ENCODE measurements around the gene NAV1. TPM values are rescaled to one million over a fixed set of nuclear protein-coding genes. Genes with fewer than 3 reads are reported as not detected.
A peak's percentile ranks its signal among the peaks of the same experiment; 100 is the strongest.

The NAV1 gene
- total and polyA plus RNA-seq, 2 of the 8 experiments (the other 6 are each of a cell fraction or from before 2014, with no cell fraction given) = 9.9 to 42.7 TPM

- Histone ChIP-seq H3K36me3 (ENCODE audit: control insufficient read depth in 2 of 4, insufficient read depth in 4 of 4, low read length in 3 of 4) (no peaks in the 10 kb centered on the region), H3K79me2 (ENCODE audit: control insufficient read depth in 1 of 2, insufficient read depth in 2 of 2, low read length in 2 of 2) (no peaks in the 10 kb centered on the region), H4K8ac (ENCODE audit: extremely low read depth, insufficient read depth, low read length) (no peak overlapping the region), H2BK15ac (ENCODE audit: low read length) (0 out of 2 replicates have a peak overlapping the region, but pooled peaks have one; percentile 8), H4K5ac (ENCODE audit: insufficient read length, low read depth, low read length) (no peak overlapping the region), H3K18ac (ENCODE audit: extremely low read depth, low read length) (peak overlapping the region; percentile 83), H3K9me3 (ENCODE audit: insufficient read depth in 2 of 2, low read depth in 1 of 2, low read length in 1 of 2) (no peaks in the 10 kb centered on the region), H3K4ac (replicated peaks; ENCODE audit: insufficient read length, low read depth, low read length) (no peak overlapping the region), H2AFZ (ENCODE audit: low read length) (peak overlapping the region; percentile 69; the same call in 1 of the 2 replicates), H3K4me1 (replicated peaks in 1 of 4; ENCODE audit: control insufficient read depth in 3 of 4, insufficient read depth in 4 of 4, low read length in 3 of 4) (peaks cover 11 to 27% (median 21%) of the 10 kb centered on the region in 4 experiments), H3K27me3 (replicated peaks in 1 of 4; ENCODE audit: control insufficient read depth in 3 of 4, extremely low read depth in 1 of 4, insufficient read depth in 3 of 4, low read length in 3 of 4) (peaks cover 0 to 2% (median under 1%) of the 10 kb centered on the region in 4 experiments; a peak in 4 of 7 replicates), H3K79me1 (ENCODE audit: low read depth, low read length) (no peaks in the 10 kb centered on the region), H2BK20ac (ENCODE audit: low read length) (0 out of 2 replicates have a peak overlapping the region, but pooled peaks have one; percentile 73), H4K20me1 (replicated peaks in 1 of 2; ENCODE audit: control insufficient read depth in 1 of 2, insufficient read depth in 2 of 2, low read length in 2 of 2) (no peaks in the 10 kb centered on the region), H3K4me2 (ENCODE audit: insufficient read depth in 1 of 2, low read depth in 2 of 2, low read length in 2 of 2) (peak overlapping the region; percentile 15 to 16; a peak in 2 of 4 replicates), H3K14ac (ENCODE audit: insufficient read length) (no peak overlapping the region), H4K91ac (replicated peaks; ENCODE audit: insufficient read length, low read length) (no peak overlapping the region), H3K23me2 (ENCODE audit: low read depth, low read length) (peaks cover 3% of the 10 kb centered on the region; the same call in 1 of the 2 replicates), H2BK5ac (ENCODE audit: low read depth, low read length) (no peak overlapping the region), H3K27ac (ENCODE audit: low read depth, low read length) (peak overlapping the region; percentile 63), H2BK12ac (ENCODE audit: low read depth, low read length) (peak overlapping the region; percentile 98), H3K56ac (replicated peaks; ENCODE audit: insufficient read length, low read depth, low read length) (no peak overlapping the region), H3K4me3 (ENCODE audit: extremely low read depth in 1 of 4, insufficient read depth in 2 of 4, low read depth in 3 of 4, low read length in 4 of 4) (no peak overlapping the region), H3K23ac (ENCODE audit: insufficient read length) (no peak overlapping the region), H2AK5ac (ENCODE audit: low read depth, low read length) (peak overlapping the region; percentile 32), H3K9ac (replicated peaks in 1 of 4; ENCODE audit: extremely low read depth in 1 of 4, low read depth in 3 of 4, low read length in 3 of 4) (no peak overlapping the region), H2BK120ac (replicated peaks; ENCODE audit: low read depth, low read length) (no peak overlapping the region)
- ChIA-PET CTCF (ENCODE audit: partially characterized antibody) (interaction anchor here (0.7 to 27.5 kb wide), 9 partner anchors 16 to 395 kb away, joined by 3 to 929 read pairs (median 5); partner anchors contain the start of gene NAV1), POLR2A (ENCODE audit: partially characterized antibody) (interaction anchor here (0.7 to 6.9 kb wide), 4 partner anchors 12 to 402 kb away, joined by 3 to 52 read pairs (median 9); no protein-coding TSS in a partner anchor)
- no peak for FAIRE-seq
- TF ChIP-seq MAX (IDR thresholded peaks at IDR 0.05) (no peak), SIX5 (IDR thresholded peaks at IDR 0.05; ENCODE audit: low read depth, low read length) (no peak), ASH2L (IDR thresholded peaks at IDR 0.05; ENCODE audit: low read length) (peak; percentile 10), SRF (IDR thresholded peaks at IDR 0.05; ENCODE audit: low read depth, low read length) (peak; percentile 89), RXRA (IDR thresholded peaks at IDR 0.05; ENCODE audit: insufficient read depth, low read depth, low read length) (no peak), TAF1 (IDR thresholded peaks at IDR 0.05; ENCODE audit: low read depth, low read length) (no peak), TBP (IDR thresholded peaks at IDR 0.05; ENCODE audit: low read depth, low read length) (no peak; the same call in 1 of the 2 replicates), GTF2F1 (IDR thresholded peaks at IDR 0.05; ENCODE audit: borderline replicate concordance, low read depth, low read length) (no peak), CHD2 (IDR thresholded peaks at IDR 0.05; ENCODE audit: low read length) (no peak), POU5F1 (IDR thresholded peaks at IDR 0.05; ENCODE audit: low read depth, low read length) (no peak)
- no peak for DNase-seq (ENCODE audit: low read depth in 1 of 2, low spot score in 2 of 2)
- 80% methylated on average over 4 of the region's 4 CpGs; no CpG with 5 or more reads in 1 of the 2 experiments for WGBS, 2 experiments (ENCODE audit: extremely low coverage in 1 of 2, insufficient coverage in 1 of 2, insufficient read length in 1 of 2, insufficient replicate concordance in 2 of 2, low coverage in 1 of 2, low lambda C conversion rate in 2 of 2, missing lambda C conversion rate in 1 of 2)
Measured at GRCh38 chr1:201500670-201501120, 38.2 kb upstream of the NAV1 start.

Measured in H1 (cell line).